ENCODE data around the gene AASDH.

AASDH gene

DNA sequence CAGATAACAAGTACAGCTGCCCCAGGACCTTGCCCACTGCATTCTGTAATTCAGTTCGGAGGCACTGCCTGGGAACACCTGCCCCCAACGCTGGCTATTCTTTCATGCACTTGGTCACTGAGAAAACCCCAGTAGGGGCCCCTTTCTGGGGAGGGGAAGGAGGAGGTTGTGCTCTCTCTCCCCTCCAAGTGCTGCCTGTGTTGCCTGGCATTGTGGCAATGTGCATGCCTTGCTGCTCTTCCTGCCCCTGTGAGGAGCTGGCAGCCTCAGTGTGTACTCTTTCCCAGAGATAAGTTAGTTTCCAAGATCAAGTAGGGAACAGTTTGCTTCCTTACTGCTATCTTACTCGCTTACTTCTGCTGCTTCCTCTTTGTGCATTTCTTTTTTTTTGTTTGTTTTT, 90.8 kb downstream of the AASDH start:
- no peak overlapping the region for H3K4me2 ChIP-seq (ENCODE audit: low read depth, low read length, poor library complexity, severe bottlenecking)
- TF ChIP-seq CTCF (IDR thresholded peaks at IDR 0.05; ENCODE audit: insufficient read depth, low read length, poor library complexity, severe bottlenecking) (no peak), EZH2phosphoT487 (conservative IDR thresholded peaks at IDR 0.05; ENCODE audit: low read length) (no peak)

DNA sequence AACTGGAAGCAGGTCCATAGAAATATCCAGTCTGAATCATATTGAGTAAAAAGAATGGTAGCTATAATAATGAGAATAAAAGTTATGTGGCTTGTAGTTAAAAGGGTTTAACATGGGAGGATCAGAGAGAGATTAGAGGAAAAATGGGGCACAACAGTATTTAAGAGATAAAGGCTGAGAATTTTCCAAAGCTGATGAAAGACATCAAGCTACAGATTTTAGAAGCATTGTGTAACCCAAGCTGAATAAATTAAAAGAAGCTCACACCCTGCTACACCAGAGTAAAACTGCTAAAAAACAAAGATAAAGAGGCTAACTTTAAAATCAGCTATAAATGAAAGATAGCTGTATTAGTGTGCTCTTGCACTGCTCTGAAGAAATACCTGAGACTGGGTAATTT, 94.2 kb downstream of the AASDH start:
- no peak for TF ChIP-seq CTCF (IDR thresholded peaks at IDR 0.05; ENCODE audit: insufficient read depth, low read length, poor library complexity, severe bottlenecking)
- no peak for TF ChIP-seq EZH2phosphoT487 (conservative IDR thresholded peaks at IDR 0.05; ENCODE audit: low read length)
- Histone ChIP-seq H4K20me1 (ENCODE audit: low read depth, low read length) (no peaks in the 10 kb centered on the region), H3K27me3 (ENCODE audit: low read length) (no peaks in the 10 kb centered on the region)

More for the DNA sequence above, 90.8 kb downstream of the AASDH start:
- H3F3A ChIP-seq (ENCODE audit: insufficient read depth), result no peaks in the 10 kb centered on the region
- no peaks in the 10 kb centered on the region for H3K36me3 ChIP-seq (ENCODE audit: low read length)
- no peaks in the 10 kb centered on the region for H3K79me2 ChIP-seq (ENCODE audit: insufficient read depth, low read length)
- H3K9ac ChIP-seq (ENCODE audit: low read length), result no peak overlapping the region
- no peaks in the 10 kb centered on the region for H3K9me3 ChIP-seq (ENCODE audit: insufficient read depth, low read length)
- no peaks in the 10 kb centered on the region for H3K9me2 ChIP-seq (replicated peaks; ENCODE audit: insufficient read depth, low read length)
- no peak overlapping the region for H3K4me3 ChIP-seq (ENCODE audit: insufficient read depth, low read length, poor library complexity, severe bottlenecking)
- H3K27me3 ChIP-seq (ENCODE audit: low read length), result no peaks in the 10 kb centered on the region
- no peak overlapping the region for H3K27ac ChIP-seq (ENCODE audit: low read depth, low read length)
- H2AFZ ChIP-seq (ENCODE audit: low read depth, low read length, severe bottlenecking), result no peak overlapping the region
- no peaks in the 10 kb centered on the region for H4K20me1 ChIP-seq (ENCODE audit: low read depth, low read length)

GRCh38 chr4:56289934-56290333, 97.4 kb downstream of the AASDH start:
- Histone ChIP-seq H3K79me2 (ENCODE audit: insufficient read depth, low read length) (no peaks in the 10 kb centered on the region), H3F3A (ENCODE audit: insufficient read depth) (no peaks in the 10 kb centered on the region), H3K9me3 (ENCODE audit: insufficient read depth, low read length) (no peaks in the 10 kb centered on the region), H4K20me1 (ENCODE audit: low read depth, low read length) (no peaks in the 10 kb centered on the region), H3K4me3 (ENCODE audit: insufficient read depth, low read length, poor library complexity, severe bottlenecking) (no peak overlapping the region), H3K27ac (ENCODE audit: low read depth, low read length) (no peak overlapping the region), H3K9me2 (replicated peaks; ENCODE audit: insufficient read depth, low read length) (no peaks in the 10 kb centered on the region), H3K4me2 (ENCODE audit: low read depth, low read length, poor library complexity, severe bottlenecking) (no peak overlapping the region), H3K27me3 (ENCODE audit: low read length) (no peaks in the 10 kb centered on the region), H2AFZ (ENCODE audit: low read depth, low read length, severe bottlenecking) (no peak overlapping the region), H3K36me3 (ENCODE audit: low read length) (no peaks in the 10 kb centered on the region), H3K9ac (ENCODE audit: low read length) (no peak overlapping the region)
- TF ChIP-seq EZH2phosphoT487 (conservative IDR thresholded peaks at IDR 0.05; ENCODE audit: low read length), result no peak

More for the DNA sequence above, 94.2 kb downstream of the AASDH start:
- no peak overlapping the region for H3K4me3 ChIP-seq (ENCODE audit: insufficient read depth, low read length, poor library complexity, severe bottlenecking)
- H3K79me2 ChIP-seq (ENCODE audit: insufficient read depth, low read length), result no peaks in the 10 kb centered on the region
- no peaks in the 10 kb centered on the region for H3F3A ChIP-seq (ENCODE audit: insufficient read depth)
- H3K27ac ChIP-seq (ENCODE audit: low read depth, low read length), result no peak overlapping the region
- no peaks in the 10 kb centered on the region for H3K9me3 ChIP-seq (ENCODE audit: insufficient read depth, low read length)
- no peaks in the 10 kb centered on the region for H3K9me2 ChIP-seq (replicated peaks; ENCODE audit: insufficient read depth, low read length)
- no peak overlapping the region for H3K9ac ChIP-seq (ENCODE audit: low read length)
- H2AFZ ChIP-seq (ENCODE audit: low read depth, low read length, severe bottlenecking), result no peak overlapping the region
- H3K4me2 ChIP-seq (ENCODE audit: low read depth, low read length, poor library complexity, severe bottlenecking), result no peak overlapping the region
- no peaks in the 10 kb centered on the region for H3K36me3 ChIP-seq (ENCODE audit: low read length)

DNA sequence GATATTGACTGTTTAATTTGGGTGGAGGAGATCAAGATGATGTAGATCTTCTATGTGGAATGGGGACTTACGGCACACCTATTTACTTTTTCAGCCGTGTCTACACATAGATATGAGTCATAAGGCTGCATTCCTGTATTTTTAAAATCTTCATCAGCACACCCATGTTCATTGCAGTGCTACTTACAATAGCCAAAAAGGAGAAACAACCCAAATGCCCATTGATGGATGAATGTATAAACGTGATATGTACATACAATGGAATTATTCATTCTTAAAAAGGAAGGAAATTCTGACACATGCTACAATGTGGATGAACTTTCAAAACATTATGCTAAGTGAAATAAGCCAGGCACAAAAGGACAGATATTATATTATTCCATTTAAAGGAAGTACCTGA, 98.6 kb downstream of the AASDH start:
- Histone ChIP-seq H3K27me3 (ENCODE audit: low read length) (no peaks in the 10 kb centered on the region), H3F3A (ENCODE audit: insufficient read depth) (no peaks in the 10 kb centered on the region), H3K4me2 (ENCODE audit: low read depth, low read length, poor library complexity, severe bottlenecking) (no peak overlapping the region), H3K79me2 (ENCODE audit: insufficient read depth, low read length) (no peaks in the 10 kb centered on the region), H3K36me3 (ENCODE audit: low read length) (no peaks in the 10 kb centered on the region), H3K9me3 (ENCODE audit: insufficient read depth, low read length) (no peaks in the 10 kb centered on the region), H2AFZ (ENCODE audit: low read depth, low read length, severe bottlenecking) (no peak overlapping the region), H3K4me3 (ENCODE audit: insufficient read depth, low read length, poor library complexity, severe bottlenecking) (no peak overlapping the region), H4K20me1 (ENCODE audit: low read depth, low read length) (no peaks in the 10 kb centered on the region), H3K9ac (ENCODE audit: low read length) (no peak overlapping the region), H3K9me2 (replicated peaks; ENCODE audit: insufficient read depth, low read length) (no peaks in the 10 kb centered on the region), H3K27ac (ENCODE audit: low read depth, low read length) (no peak overlapping the region)
- TF ChIP-seq EZH2phosphoT487 (conservative IDR thresholded peaks at IDR 0.05; ENCODE audit: low read length) (no peak), CTCF (IDR thresholded peaks at IDR 0.05; ENCODE audit: insufficient read depth, low read length, poor library complexity, severe bottlenecking) (no peak)
